HL-60 (cell line): ENCODE measurements around the gene SMC1B.

ENCODE experiments used
- DNase-seq, 2 experiments: peaks; one replicate each; pipeline ENCODE4 v3.0.0-alpha.2; 2010 to 2020; ENCODE audit warnings: low read depth in 1 of 2, low spot score in 1 of 2
- H3K27ac ChIP-seq: fragments of 250-450 bp; sonication (Bioruptor Pico); replicated peaks from 2 replicates; pipeline ENCODE4 v1.5.1; 2020; ENCODE audit warnings: mild to moderate bottlenecking, moderate library complexity
- H3K27me3 ChIP-seq: fragments of 250-450 bp; sonication (Bioruptor Pico); 2 replicates; pipeline ENCODE4 v1.5.1; 2021; ENCODE audit warnings: mild to moderate bottlenecking, moderate library complexity; ENCODE audit not compliant: insufficient read depth, poor library complexity, severe bottlenecking
- H3K4me3 ChIP-seq: replicated peaks from 2 replicates; pipeline ENCODE4 v1.5.1; 2011; ENCODE audit warnings: mild to moderate bottlenecking, control low read depth, low read length; ENCODE audit not compliant: insufficient read depth
- GABPA ChIP-seq: IDR thresholded peaks from 2 replicates; pipeline ENCODE4 v1.6.1; 2012; ENCODE audit warnings: low read depth
- POLR2AphosphoS5 ChIP-seq: IDR thresholded peaks from 2 replicates; pipeline ENCODE4 v1.6.1; 2012; ENCODE audit warnings: low read depth
- SPI1 ChIP-seq: IDR thresholded peaks from 2 replicates; pipeline ENCODE4 v1.6.1; 2012; ENCODE audit warnings: low read depth, mild to moderate bottlenecking, borderline replicate concordance
- TF ChIP-seq, protein P1 (sequence below): IDR thresholded peaks from one replicate; pipeline ENCODE4 v1.5.1; 2011; ENCODE audit warnings: low read length, control low read depth, inconsistent platforms; ENCODE audit not compliant: insufficient read depth
- TF ChIP-seq, protein P2 (sequence below): IDR thresholded peaks from 2 replicates; pipeline ENCODE4 v1.6.1; 2012; ENCODE audit warnings: low read depth; ENCODE audit not compliant: insufficient replicate concordance

The SMC1B gene

DNA sequence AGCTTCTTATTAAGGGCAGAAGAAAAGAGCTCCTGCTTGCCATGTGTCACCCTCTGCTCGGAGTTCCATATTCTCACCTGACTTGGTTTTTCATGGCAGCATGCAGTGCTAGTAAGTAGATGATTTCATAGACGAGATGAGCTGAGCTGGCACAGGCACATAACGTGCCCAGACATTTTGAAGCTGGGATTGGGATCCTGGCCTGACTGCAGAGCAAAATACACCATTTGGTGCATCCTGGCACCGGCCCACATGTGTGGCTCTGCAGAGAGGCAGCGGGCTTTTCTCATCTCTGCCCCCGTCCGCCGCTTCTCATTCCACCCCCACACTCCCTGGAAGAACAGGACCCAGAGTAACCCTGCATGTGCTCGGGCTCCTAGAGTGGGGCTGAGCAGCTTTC lies 78.9 kb downstream of the SMC1B start:
- no peak overlapping the region for H3K27ac ChIP-seq
- no peak for DNase-seq
- no peaks in the 10 kb centered on the region for H3K27me3 ChIP-seq
- H3K4me3 ChIP-seq, result no peak overlapping the region
- TF ChIP-seq, protein P1, sequence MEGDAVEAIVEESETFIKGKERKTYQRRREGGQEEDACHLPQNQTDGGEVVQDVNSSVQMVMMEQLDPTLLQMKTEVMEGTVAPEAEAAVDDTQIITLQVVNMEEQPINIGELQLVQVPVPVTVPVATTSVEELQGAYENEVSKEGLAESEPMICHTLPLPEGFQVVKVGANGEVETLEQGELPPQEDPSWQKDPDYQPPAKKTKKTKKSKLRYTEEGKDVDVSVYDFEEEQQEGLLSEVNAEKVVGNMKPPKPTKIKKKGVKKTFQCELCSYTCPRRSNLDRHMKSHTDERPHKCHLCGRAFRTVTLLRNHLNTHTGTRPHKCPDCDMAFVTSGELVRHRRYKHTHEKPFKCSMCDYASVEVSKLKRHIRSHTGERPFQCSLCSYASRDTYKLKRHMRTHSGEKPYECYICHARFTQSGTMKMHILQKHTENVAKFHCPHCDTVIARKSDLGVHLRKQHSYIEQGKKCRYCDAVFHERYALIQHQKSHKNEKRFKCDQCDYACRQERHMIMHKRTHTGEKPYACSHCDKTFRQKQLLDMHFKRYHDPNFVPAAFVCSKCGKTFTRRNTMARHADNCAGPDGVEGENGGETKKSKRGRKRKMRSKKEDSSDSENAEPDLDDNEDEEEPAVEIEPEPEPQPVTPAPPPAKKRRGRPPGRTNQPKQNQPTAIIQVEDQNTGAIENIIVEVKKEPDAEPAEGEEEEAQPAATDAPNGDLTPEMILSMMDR, result no peak
- TF ChIP-seq GABPA (no peak), POLR2AphosphoS5 (no peak), SPI1 (no peak)
- TF ChIP-seq, protein P2, sequence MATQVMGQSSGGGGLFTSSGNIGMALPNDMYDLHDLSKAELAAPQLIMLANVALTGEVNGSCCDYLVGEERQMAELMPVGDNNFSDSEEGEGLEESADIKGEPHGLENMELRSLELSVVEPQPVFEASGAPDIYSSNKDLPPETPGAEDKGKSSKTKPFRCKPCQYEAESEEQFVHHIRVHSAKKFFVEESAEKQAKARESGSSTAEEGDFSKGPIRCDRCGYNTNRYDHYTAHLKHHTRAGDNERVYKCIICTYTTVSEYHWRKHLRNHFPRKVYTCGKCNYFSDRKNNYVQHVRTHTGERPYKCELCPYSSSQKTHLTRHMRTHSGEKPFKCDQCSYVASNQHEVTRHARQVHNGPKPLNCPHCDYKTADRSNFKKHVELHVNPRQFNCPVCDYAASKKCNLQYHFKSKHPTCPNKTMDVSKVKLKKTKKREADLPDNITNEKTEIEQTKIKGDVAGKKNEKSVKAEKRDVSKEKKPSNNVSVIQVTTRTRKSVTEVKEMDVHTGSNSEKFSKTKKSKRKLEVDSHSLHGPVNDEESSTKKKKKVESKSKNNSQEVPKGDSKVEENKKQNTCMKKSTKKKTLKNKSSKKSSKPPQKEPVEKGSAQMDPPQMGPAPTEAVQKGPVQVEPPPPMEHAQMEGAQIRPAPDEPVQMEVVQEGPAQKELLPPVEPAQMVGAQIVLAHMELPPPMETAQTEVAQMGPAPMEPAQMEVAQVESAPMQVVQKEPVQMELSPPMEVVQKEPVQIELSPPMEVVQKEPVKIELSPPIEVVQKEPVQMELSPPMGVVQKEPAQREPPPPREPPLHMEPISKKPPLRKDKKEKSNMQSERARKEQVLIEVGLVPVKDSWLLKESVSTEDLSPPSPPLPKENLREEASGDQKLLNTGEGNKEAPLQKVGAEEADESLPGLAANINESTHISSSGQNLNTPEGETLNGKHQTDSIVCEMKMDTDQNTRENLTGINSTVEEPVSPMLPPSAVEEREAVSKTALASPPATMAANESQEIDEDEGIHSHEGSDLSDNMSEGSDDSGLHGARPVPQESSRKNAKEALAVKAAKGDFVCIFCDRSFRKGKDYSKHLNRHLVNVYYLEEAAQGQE, result no peak

DNA sequence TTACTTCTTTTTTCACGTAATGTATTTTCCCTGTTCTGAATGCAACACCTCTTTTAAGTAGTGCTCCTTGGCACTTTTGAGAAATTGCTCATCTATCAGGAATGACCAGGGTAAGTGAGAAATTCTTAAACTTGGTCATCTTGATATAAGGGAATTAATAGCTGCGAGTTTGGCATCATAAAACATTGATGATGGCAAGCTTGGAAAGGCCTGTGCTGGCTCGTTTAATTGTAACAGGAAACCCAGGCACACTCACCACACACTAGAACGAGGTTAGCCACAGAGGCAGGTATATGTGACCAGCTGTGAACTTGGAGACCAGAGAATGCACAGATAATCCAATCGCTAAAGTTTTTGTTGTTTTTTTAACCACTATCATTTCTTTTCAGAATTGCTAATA lies 79.3 kb downstream of the SMC1B start:
- DNase-seq, result no peak
- no peaks in the 10 kb centered on the region for H3K27me3 ChIP-seq
- no peak for TF ChIP-seq GABPA
- TF ChIP-seq, protein P2, result no peak
- no peak for TF ChIP-seq SPI1
- no peak for TF ChIP-seq POLR2AphosphoS5
- TF ChIP-seq, protein P1, result no peak
- no peak overlapping the region for H3K4me3 ChIP-seq
- H3K27ac ChIP-seq, result no peak overlapping the region

DNA sequence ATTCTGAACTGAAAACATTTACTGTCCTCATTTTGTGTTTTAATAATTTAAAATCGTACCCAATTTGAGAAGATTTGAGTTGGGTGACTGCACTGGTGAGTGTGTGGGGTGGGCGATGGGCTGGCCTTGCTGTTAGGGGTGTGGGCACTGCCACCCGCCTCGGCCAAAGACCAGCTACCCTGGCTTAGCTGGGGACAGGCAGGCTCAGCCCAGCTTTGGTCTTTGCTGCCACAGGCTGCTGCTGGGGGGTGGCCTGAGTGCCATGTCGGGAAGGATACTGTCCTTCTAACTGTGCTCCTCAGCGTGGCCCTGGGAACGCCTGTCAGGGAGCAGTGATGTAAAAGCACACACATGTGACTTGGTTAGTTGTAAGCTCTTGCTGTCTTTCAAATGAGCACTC lies 81.4 kb downstream of the SMC1B start:
- H3K4me3 ChIP-seq, result no peak overlapping the region
- DNase-seq, result no peak
- no peaks in the 10 kb centered on the region for H3K27me3 ChIP-seq
- no peak overlapping the region for H3K27ac ChIP-seq
- no peak for TF ChIP-seq POLR2AphosphoS5

DNA sequence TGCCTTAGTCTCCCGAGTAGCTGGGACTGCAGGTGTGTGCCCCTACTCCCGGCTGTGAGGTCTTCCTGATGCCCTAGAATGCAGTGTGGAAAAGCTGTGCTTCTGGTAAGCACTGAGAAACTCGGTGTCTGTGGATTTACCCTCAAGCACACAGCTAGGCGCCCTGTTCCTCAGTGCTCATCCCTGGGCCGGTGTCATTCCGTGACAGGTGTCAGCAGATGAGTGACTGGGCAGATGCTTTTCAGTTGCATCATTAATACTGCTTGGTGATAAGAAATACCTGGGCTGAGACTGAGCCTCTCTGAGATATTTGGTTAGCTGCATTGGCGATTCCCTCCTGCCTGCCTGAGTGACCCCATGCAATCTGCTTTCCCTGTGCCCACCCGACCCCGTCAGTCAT lies 81.9 kb downstream of the SMC1B start:
- Histone ChIP-seq H3K27ac (no peak overlapping the region), H3K27me3 (no peaks in the 10 kb centered on the region), H3K4me3 (no peak overlapping the region)
- no peak for TF ChIP-seq GABPA
- TF ChIP-seq, protein P1, result no peak
- TF ChIP-seq POLR2AphosphoS5, result no peak
- TF ChIP-seq SPI1, result no peak
- TF ChIP-seq, protein P2, result no peak
- no peak for DNase-seq
